A673 (cell line): ENCODE data around the gene ODAPH. TPM values are rescaled to one million over a fixed set of nuclear protein-coding genes. Genes with fewer than 3 reads are reported as not detected.

Source experiments
- BruUV-seq: library from RNA; stranded (reverse); fragments of 400-500 nt; replicated peaks from 2 replicates; lab custom pipeline; 2021; lab: Mats Ljungman, UMichigan
- CTCF ChIA-PET: fragments of 300-600 bp; sonication (Branson Sonifier 250); formaldehyde crosslinking; loops from one replicate; lab custom pipeline; 2022; ENCODE audit warnings: antibody characterized with exemption; lab: Charles Lee
- POLR2A ChIA-PET: fragments of 300-600 bp; sonication (Branson Sonifier 250); formaldehyde crosslinking; loops from one replicate; lab custom pipeline; 2022; ENCODE audit warnings: antibody characterized with exemption; ENCODE audit not compliant: low non-redundant PET; lab: Charles Lee
- DNase-seq: peaks from one replicate; pipeline ENCODE4 v3.0.0-alpha.2; 2015; ENCODE audit warnings: low spot score
- H3K27ac ChIP-seq: fragments of 200-600 bp; sonication (generic); 2 replicates; pipeline ENCODE4 v1.5.1; 2016; ENCODE audit warnings: mixed run types, low read depth, mild to moderate bottlenecking, mixed read lengths, antibody characterized with exemption, low read length; ENCODE audit not compliant: poor library complexity, severe bottlenecking
- H3K27me3 ChIP-seq: fragments of 200-600 bp; sonication (generic); replicated peaks from 2 replicates; pipeline ENCODE4 v1.6.1; 2017; ENCODE audit warnings: mixed run types, low read depth, mild to moderate bottlenecking, mixed read lengths, antibody characterized with exemption, low read length; ENCODE audit not compliant: insufficient read depth, poor library complexity
- H3K36me3 ChIP-seq: fragments of 200-600 bp; sonication (generic); 2 replicates; pipeline ENCODE4 v1.6.1; 2016; ENCODE audit warnings: mixed run types, mild to moderate bottlenecking, mixed read lengths, antibody characterized with exemption, low read length; ENCODE audit not compliant: insufficient read depth, poor library complexity, severe bottlenecking
- H3K4me1 ChIP-seq: fragments of 200-600 bp; sonication (generic); 2 replicates; pipeline ENCODE4 v1.6.1; 2017; ENCODE audit warnings: mixed run types, mild to moderate bottlenecking, mixed read lengths, antibody characterized with exemption, low read length; ENCODE audit not compliant: insufficient read depth, poor library complexity, severe bottlenecking
- H3K4me3 ChIP-seq: fragments of 200-600 bp; sonication (generic); 2 replicates; pipeline ENCODE4 v1.5.1; 2016; ENCODE audit warnings: low read depth, mixed run types, mild to moderate bottlenecking, mixed read lengths, low read length; ENCODE audit not compliant: poor library complexity, severe bottlenecking
- H3K9me3 ChIP-seq: fragments of 200-600 bp; sonication (generic); 2 replicates; pipeline ENCODE4 v1.6.1; 2016; ENCODE audit warnings: mixed run types, low read depth, mild to moderate bottlenecking, mixed read lengths, antibody characterized with exemption, low read length; ENCODE audit not compliant: poor library complexity, severe bottlenecking
- EZH2 ChIP-seq: fragments of 200-600 bp; sonication (generic); IDR thresholded peaks from 2 replicates; pipeline ENCODE4 v1.6.1; 2017; ENCODE audit warnings: borderline replicate concordance, low read depth, mild to moderate bottlenecking, mixed read lengths, antibody characterized with exemption, low read length; ENCODE audit not compliant: poor library complexity, severe bottlenecking
- intact Hi-C: fragments of 100-400 bp; cut with micrococcal nuclease; formaldehyde crosslinking; loops from one replicate; pipeline ENCODE4 v1.10.0; 2022; ENCODE audit not compliant: unreplicated experiment
- total RNA-seq: library from RNA; stranded (reverse); gene quantifications from 2 replicates; pipeline ENCODE4 v1.2.3, GENCODE V29; 2021
- TF ChIP-seq, protein P1 (sequence below): fragments of 300-800, 200-600 bp; sonication (generic); conservative IDR thresholded peaks from 2 replicates; pipeline ENCODE4 v1.5.1; 2017; ENCODE audit warnings: low read depth, mild to moderate bottlenecking, antibody characterized with exemption, low read length, moderate library complexity, mixed read lengths

The ODAPH gene
- total RNA-seq, 1 experiment from 2014 or later: not detected

DNA sequence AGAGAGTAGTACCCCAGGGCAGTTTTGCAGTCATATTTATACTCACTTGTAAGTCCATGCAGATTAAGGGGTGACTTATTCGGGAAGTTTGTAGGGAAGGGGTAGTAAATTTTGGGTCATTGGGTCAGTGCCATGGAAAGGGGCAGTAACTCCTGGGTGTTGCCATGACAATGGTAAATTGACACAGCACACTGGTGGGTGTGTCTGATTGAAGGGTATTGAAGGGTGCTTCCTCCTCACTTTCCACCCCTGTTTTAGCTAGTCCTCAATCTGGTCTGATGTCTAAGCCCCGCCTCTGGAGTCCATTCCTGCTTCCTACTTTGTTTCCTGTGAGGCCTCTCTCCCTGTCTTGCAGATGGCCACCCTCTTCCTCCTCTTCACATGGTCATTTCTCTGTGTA, 11.9 kb downstream of the ODAPH start:
- no TSS peak for BruUV-seq
- no peak overlapping the region for H3K4me3 ChIP-seq
- no peaks in the 10 kb centered on the region for H3K27me3 ChIP-seq
- CTCF ChIA-PET: no interaction called here
- POLR2A ChIA-PET: no interaction called here
- H3K27ac ChIP-seq: no peak overlapping the region
- no peak for DNase-seq
- intact Hi-C loops: no loop called here
- H3K36me3 ChIP-seq: no peaks in the 10 kb centered on the region
- no peaks in the 10 kb centered on the region for H3K9me3 ChIP-seq
- no peak for TF ChIP-seq EZH2
- TF ChIP-seq, protein P1, sequence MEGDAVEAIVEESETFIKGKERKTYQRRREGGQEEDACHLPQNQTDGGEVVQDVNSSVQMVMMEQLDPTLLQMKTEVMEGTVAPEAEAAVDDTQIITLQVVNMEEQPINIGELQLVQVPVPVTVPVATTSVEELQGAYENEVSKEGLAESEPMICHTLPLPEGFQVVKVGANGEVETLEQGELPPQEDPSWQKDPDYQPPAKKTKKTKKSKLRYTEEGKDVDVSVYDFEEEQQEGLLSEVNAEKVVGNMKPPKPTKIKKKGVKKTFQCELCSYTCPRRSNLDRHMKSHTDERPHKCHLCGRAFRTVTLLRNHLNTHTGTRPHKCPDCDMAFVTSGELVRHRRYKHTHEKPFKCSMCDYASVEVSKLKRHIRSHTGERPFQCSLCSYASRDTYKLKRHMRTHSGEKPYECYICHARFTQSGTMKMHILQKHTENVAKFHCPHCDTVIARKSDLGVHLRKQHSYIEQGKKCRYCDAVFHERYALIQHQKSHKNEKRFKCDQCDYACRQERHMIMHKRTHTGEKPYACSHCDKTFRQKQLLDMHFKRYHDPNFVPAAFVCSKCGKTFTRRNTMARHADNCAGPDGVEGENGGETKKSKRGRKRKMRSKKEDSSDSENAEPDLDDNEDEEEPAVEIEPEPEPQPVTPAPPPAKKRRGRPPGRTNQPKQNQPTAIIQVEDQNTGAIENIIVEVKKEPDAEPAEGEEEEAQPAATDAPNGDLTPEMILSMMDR: no peak
- no peaks in the 10 kb centered on the region for H3K4me1 ChIP-seq

DNA sequence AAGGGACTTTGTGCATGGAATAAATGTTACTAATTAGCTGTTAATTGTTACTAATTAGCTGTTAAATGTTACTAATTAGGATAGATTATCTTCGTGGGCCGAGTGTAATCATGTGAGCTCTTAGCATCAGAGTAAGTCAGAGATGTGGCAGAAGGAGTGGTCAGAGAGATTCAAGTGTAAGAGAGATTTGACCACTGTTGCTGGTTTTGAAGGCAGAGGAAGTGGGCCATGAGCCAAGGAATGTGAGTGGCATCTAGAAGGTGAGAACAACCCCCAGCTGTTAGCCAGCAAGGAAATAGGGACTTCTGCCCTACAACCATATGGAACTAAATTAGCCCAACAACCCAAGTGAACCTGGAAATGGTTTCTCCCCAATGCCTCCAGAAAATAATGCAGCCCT, 28.2 kb downstream of the ODAPH start:
- POLR2A ChIA-PET: no interaction called here
- H3K27ac ChIP-seq: no peak overlapping the region
- TF ChIP-seq EZH2: no peak
- TF ChIP-seq, protein P1: no peak
- H3K4me3 ChIP-seq: no peak overlapping the region
- no TSS peak for BruUV-seq
- no peak for DNase-seq
- CTCF ChIA-PET: interaction anchor here (0.6 kb wide), 1 partner anchor 140 kb away, joined by 3 read pairs; the partner anchor contains the start of gene USO1
- H3K9me3 ChIP-seq: no peaks in the 10 kb centered on the region
- intact Hi-C loops: no loop called here
- H3K36me3 ChIP-seq: no peaks in the 10 kb centered on the region
- H3K27me3 ChIP-seq: no peaks in the 10 kb centered on the region
- H3K4me1 ChIP-seq: no peaks in the 10 kb centered on the region

DNA sequence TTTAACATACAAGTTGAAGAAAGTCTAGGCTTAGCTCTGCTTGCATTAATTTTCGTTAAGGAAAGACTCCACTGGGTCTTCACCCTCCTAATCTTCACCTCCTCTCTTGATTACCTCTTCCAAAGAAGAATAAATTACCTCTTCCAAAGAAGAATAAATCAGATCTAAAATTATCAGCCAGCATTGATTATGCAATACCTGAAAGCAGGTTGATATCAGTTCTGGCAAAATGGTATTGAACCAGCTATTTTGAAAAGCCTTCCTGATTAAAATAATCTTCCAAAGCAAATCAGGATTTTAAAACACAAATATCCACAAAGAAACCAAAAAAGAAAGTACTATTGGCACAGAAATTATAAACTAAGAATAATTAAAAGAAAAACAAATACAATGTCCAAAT, 37.5 kb downstream of the ODAPH start:
- Histone ChIP-seq H3K4me3 (no peak overlapping the region), H3K27ac (no peak overlapping the region), H3K4me1 (peaks cover 15% of the 10 kb centered on the region), H3K27me3 (no peaks in the 10 kb centered on the region), H3K36me3 (no peaks in the 10 kb centered on the region), H3K9me3 (no peaks in the 10 kb centered on the region)
- TF ChIP-seq, protein P1: no peak
- no peak for TF ChIP-seq EZH2
- no peak for DNase-seq
- BruUV-seq: no TSS peak
- ChIA-PET POLR2A (no interaction called here), CTCF (no interaction called here)
- intact Hi-C loops: no loop called here
